ENCODE data around the gene NPAS2.

NPAS2 gene

GRCh38 chr2:100784681-100785080 lies 35.3 kb upstream of the NPAS2 start:
- CTCF ChIA-PET: no interaction called here
- POLR2A ChIA-PET: no interaction called here
- DNase-seq (ENCODE audit: extremely low spot score): no peak
- TF ChIP-seq FOXA1 (IDR thresholded peaks at IDR 0.05): no peak
- no peak for TF ChIP-seq FOXK2 (IDR thresholded peaks at IDR 0.05)
- no peak for TF ChIP-seq NFRKB (IDR thresholded peaks at IDR 0.05)
- TF ChIP-seq PKNOX1 (IDR thresholded peaks at IDR 0.05): no peak
- TF ChIP-seq CTBP1 (IDR thresholded peaks at IDR 0.05; ENCODE audit: borderline replicate concordance): no peak
- TF ChIP-seq ZNF384 (IDR thresholded peaks at IDR 0.05): no peak
- TF ChIP-seq LEF1 (IDR thresholded peaks at IDR 0.05; ENCODE audit: borderline replicate concordance): no peak
- no peak for TF ChIP-seq SP1 (IDR thresholded peaks at IDR 0.05)
- no peak for TF ChIP-seq FOXM1 (IDR thresholded peaks at IDR 0.05; ENCODE audit: borderline replicate concordance)

DNA sequence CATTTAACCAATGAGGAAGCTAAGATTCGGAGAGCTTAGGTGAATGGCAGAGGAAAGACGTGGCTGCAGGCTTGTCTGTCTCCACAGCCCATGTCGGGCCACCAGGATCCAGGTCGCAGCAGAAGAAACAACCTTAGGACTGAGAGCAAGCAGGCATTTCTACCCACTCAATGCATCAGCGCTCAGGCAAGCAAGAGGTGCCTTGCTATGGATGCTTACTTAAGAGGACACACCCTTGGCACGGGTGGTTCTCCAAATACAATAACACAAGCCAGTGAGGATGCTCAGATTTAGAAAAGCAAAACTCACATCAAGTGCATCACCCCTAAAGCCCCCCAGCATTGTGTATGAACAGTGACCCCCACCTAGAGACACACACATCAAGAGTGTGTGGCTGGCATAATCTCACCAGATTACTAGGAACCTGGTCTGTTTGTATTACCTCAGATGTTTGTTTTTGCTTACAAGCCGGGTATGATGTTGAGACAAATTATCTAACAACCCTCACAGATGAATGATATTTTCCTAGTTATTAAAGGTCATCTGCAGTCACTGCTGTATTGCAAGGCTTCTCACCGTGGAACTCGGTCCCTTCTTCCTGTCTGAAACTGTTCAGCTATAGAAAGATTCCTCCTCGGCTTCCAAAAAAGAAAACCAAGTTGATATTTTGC lies 34.2 kb upstream of the NPAS2 start:
- TF ChIP-seq FOXM1 (IDR thresholded peaks at IDR 0.05; ENCODE audit: borderline replicate concordance) (no peak), L3MBTL2 (conservative IDR thresholded peaks at IDR 0.05) (no peak), SUZ12 (IDR thresholded peaks at IDR 0.05) (no peak)
- POLR2A ChIA-PET: no interaction called here
- CTCF ChIA-PET: interaction anchor here (0.6 kb wide), 1 partner anchor 420 kb away, joined by 3 read pairs; no protein-coding TSS in a partner anchor
- DNase-seq (ENCODE audit: extremely low spot score): no peak

GRCh38 chr2:100786297-100786658 lies 33.7 kb upstream of the NPAS2 start:
- CTCF ChIA-PET: no interaction called here

GRCh38 chr2:100786985-100787384 lies 33.0 kb upstream of the NPAS2 start:
- POLR2A ChIA-PET: no interaction called here

More at GRCh38 chr2:100786297-100786658, 33.7 kb upstream of the NPAS2 start:
- POLR2A ChIA-PET: no interaction called here
- no peak for DNase-seq (ENCODE audit: extremely low spot score)
- no peak for TF ChIP-seq ARNT (IDR thresholded peaks at IDR 0.05)

DNA sequence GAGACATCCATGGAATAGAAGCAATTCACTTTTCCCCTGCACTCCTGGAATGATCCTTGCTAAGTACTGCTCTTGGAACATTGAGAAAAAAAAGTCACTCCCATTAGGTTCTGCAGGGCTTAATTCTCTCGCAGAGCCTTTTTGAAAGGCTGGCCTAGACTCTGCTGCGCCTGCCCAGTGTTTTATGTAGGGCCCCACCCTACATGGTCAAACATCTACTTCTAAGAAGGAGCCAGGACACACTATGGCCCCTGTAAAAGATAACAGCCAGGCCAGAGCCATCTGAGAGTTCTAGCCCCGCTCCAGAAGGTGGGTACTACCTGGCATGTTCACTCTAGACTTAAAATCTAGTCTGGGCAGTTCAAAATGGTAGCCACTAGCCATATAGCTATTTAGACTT lies 30.6 kb upstream of the NPAS2 start:
- DNase-seq (ENCODE audit: extremely low spot score): no peak
- CTCF ChIA-PET: no interaction called here
- TF ChIP-seq FOXM1 (IDR thresholded peaks at IDR 0.05; ENCODE audit: borderline replicate concordance) (no peak), TARDBP (IDR thresholded peaks at IDR 0.05) (no peak), LEF1 (IDR thresholded peaks at IDR 0.05; ENCODE audit: borderline replicate concordance) (no peak), NFRKB (IDR thresholded peaks at IDR 0.05) (no peak), FOXA1 (IDR thresholded peaks at IDR 0.05) (no peak), FOXK2 (IDR thresholded peaks at IDR 0.05) (no peak), SP1 (IDR thresholded peaks at IDR 0.05) (no peak), ELF4 (IDR thresholded peaks at IDR 0.05) (no peak), L3MBTL2 (conservative IDR thresholded peaks at IDR 0.05) (no peak), PKNOX1 (IDR thresholded peaks at IDR 0.05) (no peak), BHLHE40 (IDR thresholded peaks at IDR 0.05; ENCODE audit: borderline replicate concordance) (no peak), ARNT (IDR thresholded peaks at IDR 0.05) (no peak), ZNF384 (IDR thresholded peaks at IDR 0.05) (no peak), HDGF (IDR thresholded peaks at IDR 0.05; ENCODE audit: borderline replicate concordance) (no peak), SUZ12 (IDR thresholded peaks at IDR 0.05) (no peak), CTBP1 (IDR thresholded peaks at IDR 0.05; ENCODE audit: borderline replicate concordance) (no peak)
- POLR2A ChIA-PET: no interaction called here

More at GRCh38 chr2:100786985-100787384, 33.0 kb upstream of the NPAS2 start:
- TF ChIP-seq ARNT (IDR thresholded peaks at IDR 0.05): no peak
- TF ChIP-seq FOXA1 (IDR thresholded peaks at IDR 0.05): no peak
- no peak for TF ChIP-seq HDGF (IDR thresholded peaks at IDR 0.05; ENCODE audit: borderline replicate concordance)
- no peak for TF ChIP-seq L3MBTL2 (conservative IDR thresholded peaks at IDR 0.05)
- no peak for TF ChIP-seq LEF1 (IDR thresholded peaks at IDR 0.05; ENCODE audit: borderline replicate concordance)
- DNase-seq (ENCODE audit: extremely low spot score): no peak
- CTCF ChIA-PET: no interaction called here

DNA sequence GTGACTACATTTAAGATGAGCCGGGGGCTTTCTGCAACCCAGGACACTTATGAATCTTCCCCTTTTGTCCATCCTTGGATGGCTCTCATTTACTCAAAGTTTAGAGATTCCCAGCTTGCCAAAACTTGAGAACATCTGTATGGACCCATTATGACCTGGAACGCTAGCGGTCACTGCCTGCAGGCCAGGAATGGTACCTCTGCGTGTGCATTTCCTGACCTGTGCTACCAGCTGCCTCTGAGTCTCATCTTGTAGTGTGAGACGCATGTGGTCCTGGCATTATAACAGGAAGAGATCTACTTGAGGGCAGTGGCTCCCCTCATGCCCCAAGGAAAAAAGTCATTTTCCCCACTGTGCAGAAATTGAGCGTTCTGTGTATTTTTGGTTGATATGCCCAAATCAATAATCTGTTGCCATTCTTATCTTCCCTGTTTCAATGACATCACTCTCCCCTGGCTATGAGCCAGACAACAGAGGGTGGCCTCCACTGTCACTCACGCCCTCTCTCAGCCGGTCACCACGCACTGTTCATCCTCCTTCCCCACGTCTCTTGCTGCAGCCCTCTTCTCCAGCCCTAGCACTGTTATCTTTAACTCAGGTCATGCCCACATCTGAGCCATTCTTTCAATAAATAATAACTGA lies 28.5 kb upstream of the NPAS2 start:
- POLR2A ChIA-PET: no interaction called here
- CTCF ChIA-PET: no interaction called here
- TF ChIP-seq TARDBP (IDR thresholded peaks at IDR 0.05): no peak
- TF ChIP-seq PKNOX1 (IDR thresholded peaks at IDR 0.05): peak; percentile 77
- DNase-seq (ENCODE audit: extremely low spot score): no peak

GRCh38 chr2:100791936-100792308 lies 28.0 kb upstream of the NPAS2 start:
- ChIA-PET CTCF (no interaction called here), POLR2A (no interaction called here)
- no peak for TF ChIP-seq NFRKB (IDR thresholded peaks at IDR 0.05)
- TF ChIP-seq PKNOX1 (IDR thresholded peaks at IDR 0.05): no peak
- no peak for TF ChIP-seq ARNT (IDR thresholded peaks at IDR 0.05)
- TF ChIP-seq SP1 (IDR thresholded peaks at IDR 0.05): no peak
- no peak for TF ChIP-seq CTBP1 (IDR thresholded peaks at IDR 0.05; ENCODE audit: borderline replicate concordance)
- TF ChIP-seq TARDBP (IDR thresholded peaks at IDR 0.05): no peak
- TF ChIP-seq SUZ12 (IDR thresholded peaks at IDR 0.05): no peak
- no peak for TF ChIP-seq LEF1 (IDR thresholded peaks at IDR 0.05; ENCODE audit: borderline replicate concordance)
- no peak for TF ChIP-seq HDGF (IDR thresholded peaks at IDR 0.05; ENCODE audit: borderline replicate concordance)
- no peak for TF ChIP-seq FOXM1 (IDR thresholded peaks at IDR 0.05; ENCODE audit: borderline replicate concordance)
- no peak for TF ChIP-seq ZNF384 (IDR thresholded peaks at IDR 0.05)
- no peak for DNase-seq (ENCODE audit: extremely low spot score)

All from HEK293T (cell line).